ENCODE results near the gene DOCK1.

Gene DOCK1

DNA sequence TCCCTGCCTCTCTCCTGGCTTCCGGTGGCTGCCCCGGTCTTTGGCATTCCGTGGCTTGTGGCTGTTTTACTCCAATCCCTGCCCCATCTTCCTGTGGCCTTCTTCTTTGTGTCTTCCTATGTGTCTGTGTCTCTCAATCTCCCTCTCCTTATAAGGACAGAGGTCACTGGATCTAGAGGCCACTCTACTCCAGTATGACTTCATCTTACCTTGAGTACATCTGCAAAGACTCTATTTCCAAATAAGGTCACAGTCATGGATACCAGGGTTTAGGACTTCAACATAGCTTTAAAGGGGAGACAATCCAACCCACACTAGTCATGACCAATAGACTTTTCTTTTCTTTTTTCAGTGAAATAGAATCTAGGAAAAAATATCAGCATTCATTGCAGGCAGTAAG is 444.5 kb downstream of the DOCK1 start:
- Histone ChIP-seq H3K79me2 (ENCODE audit: insufficient read depth, low read length) (no peaks in the 10 kb centered on the region), H3K4me3 (ENCODE audit: low read length, poor library complexity, severe bottlenecking) (no peak overlapping the region), H3K27me3 (ENCODE audit: insufficient read depth, low read length, poor library complexity, severe bottlenecking) (no peaks in the 10 kb centered on the region), H3K9me2 (replicated peaks; ENCODE audit: low read depth, low read length) (no peaks in the 10 kb centered on the region), H2AFZ (ENCODE audit: low read length) (no peak overlapping the region), H4K20me1 (ENCODE audit: insufficient read depth, low read length, poor library complexity, severe bottlenecking) (no peaks in the 10 kb centered on the region), H3F3A (ENCODE audit: low read depth) (no peaks in the 10 kb centered on the region), H3K4me1 (ENCODE audit: insufficient read depth, low read length, poor library complexity, severe bottlenecking) (no peaks in the 10 kb centered on the region), H3K36me3 (ENCODE audit: insufficient read depth, low read length) (no peaks in the 10 kb centered on the region), H3K9me3 (ENCODE audit: insufficient read depth, low read depth, low read length) (no peaks in the 10 kb centered on the region; the same call in 1 of the 2 replicates), H3K4me2 (ENCODE audit: low read depth, low read length, poor library complexity, severe bottlenecking) (no peak overlapping the region), H3K9ac (ENCODE audit: low read depth, low read length, poor library complexity, severe bottlenecking) (no peak overlapping the region)
- no peak for TF ChIP-seq EZH2phosphoT487 (IDR thresholded peaks at IDR 0.05; ENCODE audit: borderline replicate concordance)

- Histone ChIP-seq H3K9me2 (replicated peaks; ENCODE audit: low read depth, low read length) (no peaks in the 10 kb centered on the region), H3K9me3 (ENCODE audit: insufficient read depth, low read depth, low read length) (no peaks in the 10 kb centered on the region; the same call in 1 of the 2 replicates), H4K20me1 (ENCODE audit: insufficient read depth, low read length, poor library complexity, severe bottlenecking) (no peaks in the 10 kb centered on the region), H3K9ac (ENCODE audit: low read depth, low read length, poor library complexity, severe bottlenecking) (no peak overlapping the region), H3K36me3 (ENCODE audit: insufficient read depth, low read length) (no peaks in the 10 kb centered on the region), H3K79me2 (ENCODE audit: insufficient read depth, low read length) (no peaks in the 10 kb centered on the region), H2AFZ (ENCODE audit: low read length) (no peak overlapping the region), H3K4me1 (ENCODE audit: insufficient read depth, low read length, poor library complexity, severe bottlenecking) (no peaks in the 10 kb centered on the region), H3K27me3 (ENCODE audit: insufficient read depth, low read length, poor library complexity, severe bottlenecking) (no peaks in the 10 kb centered on the region), H3F3A (ENCODE audit: low read depth) (no peaks in the 10 kb centered on the region), H3K4me3 (ENCODE audit: low read length, poor library complexity, severe bottlenecking) (no peak overlapping the region), H3K4me2 (ENCODE audit: low read depth, low read length, poor library complexity, severe bottlenecking) (no peak overlapping the region)
- TF ChIP-seq, protein P1, sequence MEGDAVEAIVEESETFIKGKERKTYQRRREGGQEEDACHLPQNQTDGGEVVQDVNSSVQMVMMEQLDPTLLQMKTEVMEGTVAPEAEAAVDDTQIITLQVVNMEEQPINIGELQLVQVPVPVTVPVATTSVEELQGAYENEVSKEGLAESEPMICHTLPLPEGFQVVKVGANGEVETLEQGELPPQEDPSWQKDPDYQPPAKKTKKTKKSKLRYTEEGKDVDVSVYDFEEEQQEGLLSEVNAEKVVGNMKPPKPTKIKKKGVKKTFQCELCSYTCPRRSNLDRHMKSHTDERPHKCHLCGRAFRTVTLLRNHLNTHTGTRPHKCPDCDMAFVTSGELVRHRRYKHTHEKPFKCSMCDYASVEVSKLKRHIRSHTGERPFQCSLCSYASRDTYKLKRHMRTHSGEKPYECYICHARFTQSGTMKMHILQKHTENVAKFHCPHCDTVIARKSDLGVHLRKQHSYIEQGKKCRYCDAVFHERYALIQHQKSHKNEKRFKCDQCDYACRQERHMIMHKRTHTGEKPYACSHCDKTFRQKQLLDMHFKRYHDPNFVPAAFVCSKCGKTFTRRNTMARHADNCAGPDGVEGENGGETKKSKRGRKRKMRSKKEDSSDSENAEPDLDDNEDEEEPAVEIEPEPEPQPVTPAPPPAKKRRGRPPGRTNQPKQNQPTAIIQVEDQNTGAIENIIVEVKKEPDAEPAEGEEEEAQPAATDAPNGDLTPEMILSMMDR (conservative IDR thresholded peaks at IDR 0.05; ENCODE audit: low read length), result no peak
- TF ChIP-seq EZH2phosphoT487 (IDR thresholded peaks at IDR 0.05; ENCODE audit: borderline replicate concordance), result no peak
Measured at GRCh38 chr10:127351542-127351941, 446.3 kb downstream of the DOCK1 start.

GRCh38 chr10:127353544-127353943 is 448.3 kb downstream of the DOCK1 start:
- Histone ChIP-seq H3F3A (ENCODE audit: low read depth) (no peaks in the 10 kb centered on the region), H3K4me2 (ENCODE audit: low read depth, low read length, poor library complexity, severe bottlenecking) (no peak overlapping the region), H3K79me2 (ENCODE audit: insufficient read depth, low read length) (no peaks in the 10 kb centered on the region), H3K9ac (ENCODE audit: low read depth, low read length, poor library complexity, severe bottlenecking) (no peak overlapping the region), H3K9me3 (ENCODE audit: insufficient read depth, low read depth, low read length) (no peaks in the 10 kb centered on the region; the same call in 1 of the 2 replicates), H3K9me2 (replicated peaks; ENCODE audit: low read depth, low read length) (no peaks in the 10 kb centered on the region), H3K4me1 (ENCODE audit: insufficient read depth, low read length, poor library complexity, severe bottlenecking) (no peaks in the 10 kb centered on the region), H2AFZ (ENCODE audit: low read length) (no peak overlapping the region), H4K20me1 (ENCODE audit: insufficient read depth, low read length, poor library complexity, severe bottlenecking) (no peaks in the 10 kb centered on the region), H3K27me3 (ENCODE audit: insufficient read depth, low read length, poor library complexity, severe bottlenecking) (no peaks in the 10 kb centered on the region), H3K4me3 (ENCODE audit: low read length, poor library complexity, severe bottlenecking) (no peak overlapping the region), H3K36me3 (ENCODE audit: insufficient read depth, low read length) (no peaks in the 10 kb centered on the region)
- TF ChIP-seq EZH2phosphoT487 (IDR thresholded peaks at IDR 0.05; ENCODE audit: borderline replicate concordance), result no peak
- TF ChIP-seq, protein P1 (conservative IDR thresholded peaks at IDR 0.05; ENCODE audit: low read length), result no peak

DNA sequence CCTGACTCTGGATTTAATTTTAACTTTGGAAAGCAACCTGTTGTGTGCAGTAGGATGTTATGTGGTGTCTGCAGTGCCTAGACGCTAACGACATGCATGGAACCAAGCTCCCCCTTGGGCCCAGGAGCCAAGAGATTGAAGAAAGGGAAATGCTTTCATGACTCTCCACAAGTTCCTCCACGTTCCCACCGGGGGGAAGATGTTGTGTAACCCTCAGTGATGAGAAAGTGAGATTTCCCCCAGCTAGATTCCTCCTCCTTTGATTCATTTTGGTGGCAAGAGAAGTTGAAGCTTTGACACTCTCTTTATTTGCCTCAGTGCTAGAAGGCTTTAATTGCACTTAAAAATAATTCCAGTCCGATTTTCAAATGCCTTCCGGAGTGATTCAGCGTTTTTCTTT is 449.0 kb downstream of the DOCK1 start:
- Histone ChIP-seq H3F3A (ENCODE audit: low read depth) (no peaks in the 10 kb centered on the region), H3K36me3 (ENCODE audit: insufficient read depth, low read length) (no peaks in the 10 kb centered on the region), H4K20me1 (ENCODE audit: insufficient read depth, low read length, poor library complexity, severe bottlenecking) (no peaks in the 10 kb centered on the region), H3K4me1 (ENCODE audit: insufficient read depth, low read length, poor library complexity, severe bottlenecking) (no peaks in the 10 kb centered on the region), H3K4me3 (ENCODE audit: low read length, poor library complexity, severe bottlenecking) (no peak overlapping the region), H3K9ac (ENCODE audit: low read depth, low read length, poor library complexity, severe bottlenecking) (no peak overlapping the region), H3K4me2 (ENCODE audit: low read depth, low read length, poor library complexity, severe bottlenecking) (no peak overlapping the region), H3K9me3 (ENCODE audit: insufficient read depth, low read depth, low read length) (no peaks in the 10 kb centered on the region; the same call in 1 of the 2 replicates), H3K27me3 (ENCODE audit: insufficient read depth, low read length, poor library complexity, severe bottlenecking) (no peaks in the 10 kb centered on the region), H3K79me2 (ENCODE audit: insufficient read depth, low read length) (no peaks in the 10 kb centered on the region), H2AFZ (ENCODE audit: low read length) (no peak overlapping the region), H3K9me2 (replicated peaks; ENCODE audit: low read depth, low read length) (no peaks in the 10 kb centered on the region)
- no peak for TF ChIP-seq EZH2phosphoT487 (IDR thresholded peaks at IDR 0.05; ENCODE audit: borderline replicate concordance)
- TF ChIP-seq, protein P1 (conservative IDR thresholded peaks at IDR 0.05; ENCODE audit: low read length), result no peak
